A673 (cell line): ENCODE results near the gene ZNF821.
"Not testable (repeated sequence)": the region's sequence is repeated elsewhere in the genome, so short reads cannot be mapped to it uniquely, and the experiment has no call there.

Experiments
- EZH2 ChIP-seq: fragments of 200-600 bp; sonication (generic); IDR thresholded peaks from 2 replicates; pipeline ENCODE4 v1.6.1; 2017; ENCODE audit warnings: borderline replicate concordance, low read depth, mild to moderate bottlenecking, mixed read lengths, antibody characterized with exemption, low read length; ENCODE audit not compliant: poor library complexity, severe bottlenecking
- TF ChIP-seq, protein P1 (sequence below): fragments of 300-800, 200-600 bp; sonication (generic); conservative IDR thresholded peaks from 2 replicates; pipeline ENCODE4 v1.5.1; 2017; ENCODE audit warnings: low read depth, mild to moderate bottlenecking, antibody characterized with exemption, low read length, moderate library complexity, mixed read lengths

DNA sequence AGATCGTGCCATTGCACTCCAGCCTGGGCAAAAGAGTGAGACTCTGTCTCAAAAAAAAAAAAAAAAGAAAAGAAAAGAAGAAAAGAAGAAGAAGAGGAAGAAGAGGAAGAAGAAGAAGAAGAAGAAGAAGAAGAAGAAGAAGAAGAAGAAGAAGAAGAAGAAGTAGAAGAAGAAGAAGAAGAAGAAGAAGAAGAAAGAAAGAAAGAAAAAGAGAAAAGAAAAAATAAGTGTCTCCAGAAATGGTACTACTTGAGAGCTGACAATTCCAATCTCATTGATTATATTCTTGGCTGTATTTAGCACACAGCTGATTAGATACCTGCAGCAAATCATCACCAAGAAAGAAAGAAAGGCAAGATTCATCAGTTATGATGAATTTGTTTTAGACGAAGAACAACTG is 51.9 kb downstream of the ZNF821 start:
- TF ChIP-seq, protein P1, sequence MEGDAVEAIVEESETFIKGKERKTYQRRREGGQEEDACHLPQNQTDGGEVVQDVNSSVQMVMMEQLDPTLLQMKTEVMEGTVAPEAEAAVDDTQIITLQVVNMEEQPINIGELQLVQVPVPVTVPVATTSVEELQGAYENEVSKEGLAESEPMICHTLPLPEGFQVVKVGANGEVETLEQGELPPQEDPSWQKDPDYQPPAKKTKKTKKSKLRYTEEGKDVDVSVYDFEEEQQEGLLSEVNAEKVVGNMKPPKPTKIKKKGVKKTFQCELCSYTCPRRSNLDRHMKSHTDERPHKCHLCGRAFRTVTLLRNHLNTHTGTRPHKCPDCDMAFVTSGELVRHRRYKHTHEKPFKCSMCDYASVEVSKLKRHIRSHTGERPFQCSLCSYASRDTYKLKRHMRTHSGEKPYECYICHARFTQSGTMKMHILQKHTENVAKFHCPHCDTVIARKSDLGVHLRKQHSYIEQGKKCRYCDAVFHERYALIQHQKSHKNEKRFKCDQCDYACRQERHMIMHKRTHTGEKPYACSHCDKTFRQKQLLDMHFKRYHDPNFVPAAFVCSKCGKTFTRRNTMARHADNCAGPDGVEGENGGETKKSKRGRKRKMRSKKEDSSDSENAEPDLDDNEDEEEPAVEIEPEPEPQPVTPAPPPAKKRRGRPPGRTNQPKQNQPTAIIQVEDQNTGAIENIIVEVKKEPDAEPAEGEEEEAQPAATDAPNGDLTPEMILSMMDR, result not testable (repeated sequence)
- TF ChIP-seq EZH2, result not testable (repeated sequence)
